ENCODE data around the gene ZNF524.

The ZNF524 gene

DNA sequence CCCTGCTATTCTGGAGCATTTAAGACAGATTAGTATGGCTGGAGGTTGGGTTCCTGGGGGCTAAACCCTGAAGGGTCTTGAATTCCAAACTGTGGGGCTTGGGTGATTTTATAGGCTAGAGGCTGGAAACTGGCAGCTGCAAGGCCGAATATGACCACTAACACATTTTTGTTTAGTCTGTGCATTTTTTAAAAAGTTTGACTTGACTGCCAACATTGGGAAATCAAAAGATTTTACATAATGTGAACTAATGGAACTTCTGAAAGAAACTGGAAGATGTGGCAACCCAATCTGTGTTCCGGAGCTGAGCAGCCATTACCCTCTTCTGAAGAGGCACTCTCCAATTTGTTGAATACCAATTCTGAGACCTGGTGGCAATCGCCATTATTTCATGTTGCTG lies 19.2 kb downstream of the ZNF524 start:
- peaks cover 4% of the 10 kb centered on the region; the same call in 1 of the 2 replicates for H4K20me1 ChIP-seq (ENCODE audit: control insufficient read depth, insufficient read depth, low read depth, low read length)
- peaks cover 11% of the 10 kb centered on the region for H3F3A ChIP-seq (ENCODE audit: control insufficient read depth, insufficient read depth)
- no peak overlapping the region for H3K4me3 ChIP-seq (ENCODE audit: low read length)
- peaks cover 7% of the 10 kb centered on the region for H3K4me1 ChIP-seq (ENCODE audit: control insufficient read depth, low read length)
- TF ChIP-seq, protein P1, sequence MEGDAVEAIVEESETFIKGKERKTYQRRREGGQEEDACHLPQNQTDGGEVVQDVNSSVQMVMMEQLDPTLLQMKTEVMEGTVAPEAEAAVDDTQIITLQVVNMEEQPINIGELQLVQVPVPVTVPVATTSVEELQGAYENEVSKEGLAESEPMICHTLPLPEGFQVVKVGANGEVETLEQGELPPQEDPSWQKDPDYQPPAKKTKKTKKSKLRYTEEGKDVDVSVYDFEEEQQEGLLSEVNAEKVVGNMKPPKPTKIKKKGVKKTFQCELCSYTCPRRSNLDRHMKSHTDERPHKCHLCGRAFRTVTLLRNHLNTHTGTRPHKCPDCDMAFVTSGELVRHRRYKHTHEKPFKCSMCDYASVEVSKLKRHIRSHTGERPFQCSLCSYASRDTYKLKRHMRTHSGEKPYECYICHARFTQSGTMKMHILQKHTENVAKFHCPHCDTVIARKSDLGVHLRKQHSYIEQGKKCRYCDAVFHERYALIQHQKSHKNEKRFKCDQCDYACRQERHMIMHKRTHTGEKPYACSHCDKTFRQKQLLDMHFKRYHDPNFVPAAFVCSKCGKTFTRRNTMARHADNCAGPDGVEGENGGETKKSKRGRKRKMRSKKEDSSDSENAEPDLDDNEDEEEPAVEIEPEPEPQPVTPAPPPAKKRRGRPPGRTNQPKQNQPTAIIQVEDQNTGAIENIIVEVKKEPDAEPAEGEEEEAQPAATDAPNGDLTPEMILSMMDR (IDR thresholded peaks at IDR 0.05; ENCODE audit: low read depth, low read length, poor library complexity, severe bottlenecking): no peak
- no peak for TF ChIP-seq EZH2phosphoT487 (IDR thresholded peaks at IDR 0.05; ENCODE audit: borderline replicate concordance, low read length)
- H3K36me3 ChIP-seq (ENCODE audit: control insufficient read depth, low read length): peaks cover 21% of the 10 kb centered on the region
- H3K79me2 ChIP-seq (ENCODE audit: control insufficient read depth, low read length): no peaks in the 10 kb centered on the region
- H3K27ac ChIP-seq (ENCODE audit: low read depth, low read length): no peak overlapping the region
- no peaks in the 10 kb centered on the region for H3K9me3 ChIP-seq (ENCODE audit: control insufficient read depth, insufficient read depth, low read length)
- no peaks in the 10 kb centered on the region for H3K27me3 ChIP-seq (ENCODE audit: control insufficient read depth, low read length)
- no peak overlapping the region for H3K4me2 ChIP-seq (ENCODE audit: low read length)
- H3K9me2 ChIP-seq (replicated peaks; ENCODE audit: control insufficient read depth, low read length): no peaks in the 10 kb centered on the region

- no peaks in the 10 kb centered on the region for H3K27me3 ChIP-seq (ENCODE audit: control insufficient read depth, low read length)
Observed at GRCh38 chr19:55620410-55621204, 20.5 kb downstream of the ZNF524 start.

GRCh38 chr19:55621205-55621672 lies 21.2 kb downstream of the ZNF524 start:
- TF ChIP-seq, protein P1 (IDR thresholded peaks at IDR 0.05; ENCODE audit: low read depth, low read length, poor library complexity, severe bottlenecking): no peak
- TF ChIP-seq EZH2phosphoT487 (IDR thresholded peaks at IDR 0.05; ENCODE audit: borderline replicate concordance, low read length): no peak
- Histone ChIP-seq H3K36me3 (ENCODE audit: control insufficient read depth, low read length) (peaks cover 14% of the 10 kb centered on the region), H3K9me3 (ENCODE audit: control insufficient read depth, insufficient read depth, low read length) (no peaks in the 10 kb centered on the region), H3K4me3 (ENCODE audit: low read length) (no peak overlapping the region), H3K4me1 (ENCODE audit: control insufficient read depth, low read length) (peaks cover 14% of the 10 kb centered on the region), H4K20me1 (ENCODE audit: control insufficient read depth, insufficient read depth, low read depth, low read length) (peaks cover 4% of the 10 kb centered on the region; the same call in 1 of the 2 replicates), H3K9me2 (replicated peaks; ENCODE audit: control insufficient read depth, low read length) (no peaks in the 10 kb centered on the region), H3K27me3 (ENCODE audit: control insufficient read depth, low read length) (no peaks in the 10 kb centered on the region), H3K27ac (ENCODE audit: low read depth, low read length) (no peak overlapping the region), H3F3A (ENCODE audit: control insufficient read depth, insufficient read depth) (peaks cover 11% of the 10 kb centered on the region), H3K79me2 (ENCODE audit: control insufficient read depth, low read length) (no peaks in the 10 kb centered on the region), H3K4me2 (ENCODE audit: low read length) (no peak overlapping the region)

More at GRCh38 chr19:55620410-55621204, 20.5 kb downstream of the ZNF524 start:
- Histone ChIP-seq H3K4me2 (ENCODE audit: low read length) (no peak overlapping the region), H3K36me3 (ENCODE audit: control insufficient read depth, low read length) (peaks cover 17% of the 10 kb centered on the region), H3K79me2 (ENCODE audit: control insufficient read depth, low read length) (no peaks in the 10 kb centered on the region), H3K4me1 (ENCODE audit: control insufficient read depth, low read length) (peaks cover 14% of the 10 kb centered on the region), H3K4me3 (ENCODE audit: low read length) (no peak overlapping the region), H3F3A (ENCODE audit: control insufficient read depth, insufficient read depth) (peaks cover 11% of the 10 kb centered on the region), H3K9me2 (replicated peaks; ENCODE audit: control insufficient read depth, low read length) (no peaks in the 10 kb centered on the region), H3K9me3 (ENCODE audit: control insufficient read depth, insufficient read depth, low read length) (no peaks in the 10 kb centered on the region), H3K27ac (ENCODE audit: low read depth, low read length) (no peak overlapping the region), H4K20me1 (ENCODE audit: control insufficient read depth, insufficient read depth, low read depth, low read length) (peaks cover 4% of the 10 kb centered on the region; the same call in 1 of the 2 replicates)
- TF ChIP-seq EZH2phosphoT487 (IDR thresholded peaks at IDR 0.05; ENCODE audit: borderline replicate concordance, low read length): no peak
- TF ChIP-seq, protein P1 (IDR thresholded peaks at IDR 0.05; ENCODE audit: low read depth, low read length, poor library complexity, severe bottlenecking): no peak
